Measurements from ENCODE around the gene AGMO.
A peak's percentile ranks its signal among the peaks of the same experiment; 100 is the strongest.

AGMO gene

DNA sequence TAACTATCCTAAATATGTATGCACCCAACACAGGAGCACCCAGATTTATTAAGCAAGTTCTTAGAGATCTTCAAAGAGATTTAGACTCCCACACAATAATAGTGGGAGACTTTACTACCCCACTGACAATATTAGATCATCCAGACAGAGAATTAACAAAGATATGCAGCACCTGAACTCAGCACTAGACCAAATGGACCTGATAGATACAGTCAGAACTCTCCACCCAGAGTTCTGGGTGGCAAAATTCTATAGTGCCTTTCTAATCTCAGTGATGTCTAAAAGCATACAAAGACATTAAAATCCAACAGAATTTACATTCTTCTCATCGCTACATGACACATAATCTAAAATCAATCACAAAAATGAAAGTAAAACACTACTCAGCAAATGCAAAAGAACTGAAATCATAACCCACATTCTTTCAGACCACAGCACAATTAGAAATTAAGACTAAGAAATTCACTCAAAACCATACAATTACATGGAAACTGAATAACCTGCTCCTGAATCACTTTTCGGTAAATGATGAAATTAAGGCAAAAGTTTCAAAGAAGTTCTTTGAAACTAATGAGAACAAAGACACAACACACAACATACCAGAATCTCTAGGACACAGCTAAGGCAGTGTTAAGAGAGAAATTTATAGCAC lies 183.2 kb downstream of the AGMO start:
- DNase-seq: no peak

- no peak for DNase-seq
These were observed 185.2 kb downstream of the AGMO start for GRCh38 chr7:15376600-15376999.

DNA sequence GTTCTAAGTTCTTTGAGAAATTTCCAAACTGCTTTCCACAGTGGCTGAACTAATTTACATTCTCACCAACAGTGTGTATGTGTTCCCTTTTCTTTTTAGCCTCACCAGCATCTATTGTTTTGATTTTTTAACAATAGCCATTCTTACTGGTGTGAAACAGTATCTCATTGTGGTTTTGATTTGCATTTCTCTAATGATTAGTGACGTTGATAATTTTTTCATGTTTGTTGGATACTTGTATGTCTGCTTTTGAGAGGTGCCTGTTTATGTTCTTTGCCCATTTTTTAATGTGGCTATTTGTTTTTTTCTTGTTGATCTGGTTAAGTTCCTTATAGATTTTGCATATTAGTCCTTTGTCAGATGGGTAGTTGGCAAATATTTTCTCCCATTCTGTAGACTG lies 191.4 kb downstream of the AGMO start:
- no peak for DNase-seq

DNA sequence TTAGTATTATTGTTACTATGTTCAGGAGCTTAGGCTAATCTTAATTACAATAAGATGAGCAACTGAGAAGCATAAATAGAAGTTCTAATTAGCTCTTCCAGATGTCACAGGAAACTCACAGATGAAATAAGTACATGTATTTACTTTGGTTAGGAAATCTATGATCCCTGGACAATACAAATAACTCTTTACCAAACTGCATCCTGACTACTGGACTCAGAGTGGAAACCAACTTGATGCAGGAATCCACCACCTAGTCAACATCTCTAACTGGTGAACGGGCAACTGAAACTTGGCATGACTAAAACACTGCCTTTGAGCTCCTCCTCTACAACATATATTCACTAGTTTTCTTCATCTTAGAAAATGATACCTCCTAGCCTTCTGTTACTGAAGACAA lies 193.2 kb downstream of the AGMO start:
- DNase-seq: no peak

GRCh38 chr7:15367897-15368296 lies 193.9 kb downstream of the AGMO start:
- no peak for DNase-seq

DNA sequence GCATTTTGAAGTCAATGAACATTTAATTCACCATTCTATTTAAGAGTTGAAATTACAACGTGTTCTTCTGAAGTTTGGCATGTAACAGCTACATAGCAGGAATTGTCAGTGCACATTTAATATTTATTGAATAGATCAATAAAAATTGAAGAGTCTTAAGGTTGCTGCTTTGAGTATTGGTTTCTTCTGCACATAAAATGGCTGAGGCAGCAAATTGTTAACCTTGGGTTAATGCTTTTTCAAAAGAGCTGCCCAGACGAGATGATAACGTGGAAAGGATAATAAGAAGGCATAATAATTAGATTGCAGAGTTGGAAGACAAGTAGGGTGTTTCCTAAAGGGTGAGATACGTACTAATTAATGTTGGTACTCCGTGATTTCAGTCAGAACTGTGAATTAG lies 203.7 kb downstream of the AGMO start:
- no peak for DNase-seq

GRCh38 chr7:15352421-15353206 lies 209.2 kb downstream of the AGMO start:
- no peak for DNase-seq

GRCh38 chr7:15345216-15345615 lies 216.6 kb downstream of the AGMO start:
- no peak for DNase-seq

GRCh38 chr7:15341817-15342216 lies 220.0 kb downstream of the AGMO start:
- no peak for DNase-seq

DNA sequence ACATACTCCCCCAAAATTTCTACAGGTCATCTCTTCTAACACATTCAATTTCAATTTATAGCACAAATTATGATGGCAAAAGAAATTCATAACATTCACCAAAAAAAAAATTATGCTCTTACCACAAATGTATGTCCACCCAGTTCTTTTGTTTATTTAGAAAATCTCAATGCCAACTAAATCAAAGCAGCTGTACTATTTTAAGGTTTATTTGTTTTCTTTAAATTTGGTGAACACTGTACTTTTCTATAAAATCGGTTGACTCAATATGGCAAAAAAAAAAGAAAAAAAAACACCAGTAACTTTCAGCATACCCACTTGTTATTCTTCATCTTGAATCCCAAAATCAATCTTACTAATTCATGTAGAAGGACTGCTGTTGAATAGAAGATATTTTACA lies 225.7 kb downstream of the AGMO start:
- no peak for DNase-seq

DNA sequence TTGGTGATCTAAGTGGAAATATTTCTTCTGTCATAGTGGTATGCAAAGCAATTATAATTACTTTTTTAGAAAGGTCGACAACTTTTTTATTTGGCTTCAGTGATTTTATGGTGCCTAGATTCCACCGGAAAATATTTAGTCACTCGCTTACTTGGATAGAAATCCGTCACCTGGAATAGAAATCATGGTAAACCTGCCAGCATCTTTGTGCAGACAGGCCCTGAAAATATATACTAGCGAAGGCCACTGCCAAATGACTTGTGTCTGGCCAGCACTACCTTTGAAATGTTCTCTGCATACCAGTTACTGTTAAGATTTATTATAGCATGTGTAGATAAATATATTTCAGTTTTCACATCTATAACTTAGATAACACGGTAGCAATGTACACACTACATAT lies 226.4 kb downstream of the AGMO start:
- no peak for DNase-seq

GRCh38 chr7:15334536-15335263 lies 227.1 kb downstream of the AGMO start:
- no peak for DNase-seq

DNA sequence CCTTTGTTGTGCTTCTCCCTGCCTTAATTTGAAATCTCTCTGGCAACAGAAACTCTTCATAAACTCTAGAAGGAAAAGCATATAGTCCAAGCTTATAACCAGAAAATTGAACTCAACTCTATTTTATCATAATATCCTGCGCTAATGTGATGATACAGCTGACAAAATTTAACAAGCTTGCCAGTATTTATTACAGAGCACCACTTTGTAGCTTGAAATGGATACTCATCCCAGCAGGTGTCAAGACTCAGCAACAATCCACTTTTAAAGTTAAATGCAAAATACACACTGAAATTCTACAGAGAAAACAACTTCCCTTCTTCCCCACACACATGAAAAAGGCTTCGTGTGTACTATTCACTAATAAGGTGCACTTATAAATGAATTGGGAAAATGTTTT lies 228.9 kb downstream of the AGMO start:
- DNase-seq: no peak

DNA sequence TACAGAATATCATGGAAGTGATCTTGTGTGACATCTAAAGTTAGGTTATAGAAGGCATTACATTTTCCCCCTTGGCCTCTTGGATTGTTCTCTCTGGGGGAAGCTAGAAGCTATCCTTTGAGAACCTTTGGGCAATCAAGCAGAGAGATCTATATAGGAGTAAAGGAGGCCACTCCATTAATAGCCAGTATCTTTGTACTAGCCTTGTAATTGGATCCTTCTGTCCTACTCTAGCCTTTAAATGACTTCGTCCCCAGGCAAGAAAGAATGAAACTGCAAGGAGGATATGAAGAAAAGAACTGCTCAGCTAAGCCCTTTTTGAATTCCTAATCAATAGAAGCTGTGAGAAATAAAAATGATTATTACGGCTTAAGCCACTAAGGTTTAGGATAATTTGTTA lies 230.9 kb downstream of the AGMO start:
- DNase-seq: no peak

GRCh38 chr7:15327001-15327400 lies 234.8 kb downstream of the AGMO start:
- DNase-seq: no peak

DNA sequence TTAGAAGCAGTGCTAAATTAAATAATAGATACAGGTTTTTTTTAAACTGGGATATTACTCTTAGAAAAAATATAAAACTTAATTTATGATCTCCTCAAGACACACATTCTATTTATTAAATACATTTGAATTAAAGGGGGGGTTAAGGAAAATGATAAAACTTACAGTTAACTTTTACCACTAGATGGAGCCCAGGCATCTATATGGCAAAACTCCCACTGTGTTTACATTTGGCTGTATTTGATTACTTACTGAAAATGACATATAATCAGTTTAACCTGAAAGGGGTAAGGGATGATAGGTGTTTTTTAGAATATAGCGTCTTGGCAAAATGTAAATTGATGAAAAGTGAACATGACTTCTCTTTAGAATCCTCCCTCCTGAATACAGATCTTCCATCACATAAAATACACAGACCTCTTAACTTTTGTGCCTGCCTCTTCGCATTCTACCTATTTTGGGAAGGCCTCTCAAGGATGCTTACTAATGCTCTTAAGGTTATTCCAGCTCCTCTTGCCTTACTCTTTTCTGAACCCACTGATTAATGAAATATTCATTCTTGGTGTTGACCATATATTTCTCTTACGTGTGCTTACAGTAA lies 235.7 kb downstream of the AGMO start:
- no peak for DNase-seq

DNA sequence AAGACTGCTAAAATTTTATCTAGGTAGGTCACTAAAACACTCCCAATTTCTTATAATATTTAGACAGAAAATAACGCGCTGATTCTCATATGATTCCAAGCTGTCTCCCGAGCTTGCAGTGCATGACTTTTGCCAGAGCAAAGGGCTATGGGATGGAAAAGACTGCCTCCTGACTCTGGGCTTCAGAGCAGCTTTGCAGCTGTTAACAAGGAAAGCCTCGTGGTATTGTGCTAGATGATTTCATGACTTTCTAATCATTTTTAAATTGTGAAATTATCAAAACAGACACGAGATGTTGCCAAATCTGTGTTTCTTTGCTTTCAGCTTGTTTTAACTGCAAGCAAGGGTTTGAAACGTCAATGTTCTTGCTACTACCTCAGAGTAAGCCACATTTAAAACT lies 238.3 kb downstream of the AGMO start:
- no peak for DNase-seq

- DNase-seq: peak; percentile 90
These were observed 244.6 kb downstream of the AGMO start for GRCh38 chr7:15317215-15317614.

- no peak for DNase-seq
These were observed 246.1 kb downstream of the AGMO start for GRCh38 chr7:15315678-15316077.

DNA sequence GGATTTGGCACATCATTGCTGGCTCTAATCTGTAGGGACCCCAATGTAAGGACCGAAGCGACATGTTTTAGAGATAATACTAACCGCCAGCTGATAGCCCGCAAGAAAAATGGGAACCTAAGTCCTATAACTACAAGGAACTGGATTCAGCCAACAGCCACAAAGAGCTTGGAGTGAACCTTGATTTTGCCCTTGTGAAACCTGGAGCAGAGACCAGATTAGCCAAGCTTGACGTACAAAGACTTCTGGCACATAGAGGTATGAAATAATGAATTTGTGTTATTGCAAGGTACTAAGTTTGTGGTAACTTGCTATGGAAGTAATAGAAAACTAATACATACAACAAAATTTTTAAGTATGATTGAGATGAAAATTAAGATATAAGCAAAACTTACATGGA lies 246.9 kb downstream of the AGMO start:
- DNase-seq: no peak

GRCh38 chr7:15313361-15313760 lies 248.5 kb downstream of the AGMO start:
- DNase-seq: no peak

- DNase-seq: no peak
These were observed 251.9 kb downstream of the AGMO start for GRCh38 chr7:15309872-15310271.

DNA sequence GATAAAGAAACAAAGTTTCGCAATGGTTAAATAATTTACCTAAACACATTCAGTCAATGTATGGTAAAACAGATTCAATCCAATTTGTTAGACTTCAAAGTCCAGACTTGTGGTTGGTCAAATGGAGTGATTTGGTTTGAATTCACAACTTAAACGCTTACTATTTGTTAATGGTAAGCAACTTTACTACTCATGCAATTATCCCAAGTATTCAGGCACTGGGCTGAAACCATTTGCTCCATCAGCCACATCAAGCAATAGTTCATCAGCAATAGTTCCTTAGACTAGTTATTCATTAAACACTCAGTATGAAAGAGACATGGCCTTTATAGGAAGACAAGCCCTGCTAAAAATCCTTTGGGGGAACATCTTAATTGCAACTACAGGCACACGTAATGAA lies 253.0 kb downstream of the AGMO start:
- DNase-seq: no peak

- DNase-seq: no peak
These were observed 255.5 kb downstream of the AGMO start for GRCh38 chr7:15306296-15306695.
